WTC11 (cell line): ENCODE measurements around the gene U2SURP. TPM values are rescaled to one million over a fixed set of nuclear protein-coding genes. Genes with fewer than 3 reads are reported as not detected.

Source experiments
- ATAC-seq: fragments of 200-7000 bp; cut with Tn5 transposase; 2 replicates; pipeline ENCODE4 v1.10.0; 2021; ENCODE audit warnings: mild to moderate bottlenecking, moderate library complexity
- CTCF ChIA-PET: fragments of 300-600 bp; sonication (Branson Sonifier 250); formaldehyde crosslinking; loops from one replicate; lab custom pipeline; 2021; ENCODE audit warnings: antibody characterized with exemption; lab: Charles Lee
- POLR2A ChIA-PET: fragments of 350-600 bp; sonication (Branson Sonifier 250); formaldehyde crosslinking; loops from one replicate; lab custom pipeline; 2021; ENCODE audit warnings: antibody characterized with exemption; lab: Charles Lee
- DNase-seq: peaks from one replicate; pipeline ENCODE4 v3.0.0; 2021; ENCODE audit warnings: low spot score
- H3K27ac Mint-ChIP-seq: 2 replicates; pipeline ENCODE4 v1.8.0; 2021; ENCODE audit warnings: mixed read lengths
- H3K27me3 Mint-ChIP-seq: 2 replicates; pipeline ENCODE4 v1.8.0; 2021; ENCODE audit warnings: low read depth, mild to moderate bottlenecking, moderate library complexity, mixed read lengths
- H3K36me3 Mint-ChIP-seq: 2 replicates; pipeline ENCODE4 v1.8.0; 2021; ENCODE audit warnings: mixed read lengths
- H3K4me1 Mint-ChIP-seq: 2 replicates; pipeline ENCODE4 v1.8.0; 2022; ENCODE audit warnings: mixed read lengths
- H3K4me3 Mint-ChIP-seq: 2 replicates; pipeline ENCODE4 v1.8.0; 2021; ENCODE audit warnings: mild to moderate bottlenecking, moderate library complexity, mixed read lengths
- H3K9me3 Mint-ChIP-seq: 2 replicates; pipeline ENCODE4 v1.8.0; 2021; ENCODE audit warnings: mixed read lengths
- ATF6 ChIP-seq: sonication (generic); formaldehyde crosslinking; IDR thresholded peaks from 2 replicates; pipeline ENCODE4 v1.8.1; 2023; ENCODE audit warnings: mild to moderate bottlenecking, missing genetic modification reagents
- FOXJ3 ChIP-seq: sonication (generic); formaldehyde crosslinking; IDR thresholded peaks from 2 replicates; pipeline ENCODE4 v1.9.0; 2021; ENCODE audit warnings: missing genetic modification reagents, mild to moderate bottlenecking, borderline replicate concordance
- FOXK1 ChIP-seq: sonication (generic); formaldehyde crosslinking; IDR thresholded peaks from 2 replicates; pipeline ENCODE4 v1.8.0; 2022; ENCODE audit warnings: mild to moderate bottlenecking, moderate library complexity, missing genetic modification reagents
- HMGXB4 ChIP-seq: sonication (generic); formaldehyde crosslinking; IDR thresholded peaks from 2 replicates; pipeline ENCODE4 v1.8.1; 2023; ENCODE audit warnings: mild to moderate bottlenecking, moderate library complexity, missing genetic modification reagents
- MYBL2 ChIP-seq: sonication (generic); formaldehyde crosslinking; IDR thresholded peaks from 2 replicates; pipeline ENCODE4 v1.8.1; 2023; ENCODE audit warnings: mild to moderate bottlenecking, moderate library complexity, missing genetic modification reagents
- PRDM15 ChIP-seq: sonication (generic); formaldehyde crosslinking; IDR thresholded peaks from 2 replicates; pipeline ENCODE4 v1.8.0; 2022; ENCODE audit warnings: missing genetic modification reagents
- PRRX2 ChIP-seq: fragments of 250-450 bp; sonication (Bioruptor Pico); IDR thresholded peaks from 2 replicates; pipeline ENCODE4 v1.8.0; 2021; ENCODE audit warnings: mild to moderate bottlenecking
- RORB ChIP-seq: fragments of 250-450 bp; sonication (Bioruptor Pico); IDR thresholded peaks from 2 replicates; pipeline ENCODE4 v1.9.0; 2021; ENCODE audit warnings: mild to moderate bottlenecking
- STAT6 ChIP-seq: sonication (generic); formaldehyde crosslinking; conservative IDR thresholded peaks from 2 replicates; pipeline ENCODE4 v1.8.1; 2023; ENCODE audit warnings: mild to moderate bottlenecking, low read depth, missing genetic modification reagents, moderate library complexity
- TEAD1 ChIP-seq: sonication (generic); formaldehyde crosslinking; IDR thresholded peaks from 2 replicates; pipeline ENCODE4 v1.8.0; 2022; ENCODE audit warnings: mild to moderate bottlenecking, missing genetic modification reagents
- TP53 ChIP-seq: sonication (generic); formaldehyde crosslinking; IDR thresholded peaks from 2 replicates; pipeline ENCODE4 v1.8.1; 2023; ENCODE audit warnings: mild to moderate bottlenecking, missing genetic modification reagents
- ZBTB21 ChIP-seq: sonication (generic); formaldehyde crosslinking; IDR thresholded peaks from 2 replicates; pipeline ENCODE4 v1.8.1; 2023; ENCODE audit warnings: mild to moderate bottlenecking, missing genetic modification reagents, borderline replicate concordance
- ZBTB43 ChIP-seq: sonication (generic); formaldehyde crosslinking; IDR thresholded peaks from 2 replicates; pipeline ENCODE4 v1.8.1; 2023; ENCODE audit warnings: mild to moderate bottlenecking, missing genetic modification reagents
- ZNF121 ChIP-seq: sonication (generic); formaldehyde crosslinking; IDR thresholded peaks from 2 replicates; pipeline ENCODE4 v1.8.0; 2023; ENCODE audit warnings: missing genetic modification reagents
- ZNF232 ChIP-seq: sonication (generic); formaldehyde crosslinking; IDR thresholded peaks from 2 replicates; pipeline ENCODE4 v1.8.0; 2022; ENCODE audit warnings: mild to moderate bottlenecking, missing genetic modification reagents
- ZNF281 ChIP-seq: sonication (generic); formaldehyde crosslinking; IDR thresholded peaks from 2 replicates; pipeline ENCODE4 v1.8.0; 2023; ENCODE audit warnings: mild to moderate bottlenecking, missing genetic modification reagents
- ZNF317 ChIP-seq: sonication (generic); formaldehyde crosslinking; IDR thresholded peaks from 2 replicates; pipeline ENCODE4 v1.8.1; 2023; ENCODE audit warnings: low read depth, mild to moderate bottlenecking, moderate library complexity, missing genetic modification reagents, borderline replicate concordance
- ZNF416 ChIP-seq: fragments of 250-450 bp; sonication (Bioruptor Pico); IDR thresholded peaks from 2 replicates; pipeline ENCODE4 v1.9.0; 2021; ENCODE audit warnings: mild to moderate bottlenecking, inconsistent platforms
- total RNA-seq: library from RNA; stranded (reverse); gene quantifications from 3 replicates; pipeline ENCODE4 v1.2.3, GENCODE V29; 2021

The U2SURP gene
- total RNA-seq, 1 experiment from 2014 or later = 133 TPM

GRCh38 chr3:143099210-143099609 lies 97.8 kb downstream of the U2SURP start:
- Mint-ChIP-seq H3K4me1 (peaks cover 6% of the 10 kb centered on the region), H3K9me3 (peaks cover 31% of the 10 kb centered on the region), H3K27ac (no peak overlapping the region), H3K4me3 (no peak overlapping the region)
- POLR2A ChIA-PET = no interaction called here
- DNase-seq = no peak
- TF ChIP-seq TEAD1 (no peak), PRRX2 (CRISPR knock-in tag) (no peak), ZBTB43 (CRISPR knock-in tag) (no peak), MYBL2 (CRISPR knock-in tag) (no peak), HMGXB4 (no peak), ATF6 (no peak), ZNF121 (CRISPR knock-in tag) (no peak), FOXJ3 (CRISPR knock-in tag) (no peak), TP53 (no peak), ZNF281 (CRISPR knock-in tag) (no peak), ZNF232 (CRISPR knock-in tag) (no peak), STAT6 (CRISPR knock-in tag) (no peak), ZBTB21 (CRISPR knock-in tag) (no peak), FOXK1 (CRISPR knock-in tag) (no peak), RORB (CRISPR knock-in tag) (no peak), ZNF416 (no peak), PRDM15 (CRISPR knock-in tag) (no peak), ZNF317 (CRISPR knock-in tag) (no peak)
- TF ChIP-seq, all 79 proteins: peak for 0
- Mint-ChIP-seq H3K27me3 (no peaks in the 10 kb centered on the region; the same call in 1 of the 2 replicates), H3K36me3 (peaks cover 16% of the 10 kb centered on the region)
- CTCF ChIA-PET = interaction anchor here (1.0 kb wide), 1 partner anchor 21 kb away, joined by 3 read pairs; no protein-coding TSS in a partner anchor
- no peak for ATAC-seq
